Fibroblast of villous mesenchyme (primary cell): ENCODE data around the gene SFPQ. TPM values are rescaled to one million over a fixed set of nuclear protein-coding genes. Genes with fewer than 3 reads are reported as not detected.
"Not testable (repeated sequence)": the region's sequence is repeated elsewhere in the genome, so short reads cannot be mapped to it uniquely, and the experiment has no call there.

Source experiments
- DNase-seq: peaks from one replicate; pipeline ENCODE4 v3.0.0-alpha.2; 2010; ENCODE audit warnings: low read depth
- H3K4me3 ChIP-seq: 2 replicates; pipeline ENCODE4 v1.5.1; 2011; ENCODE audit warnings: low read depth, mild to moderate bottlenecking, low read length
- CTCF ChIP-seq: IDR thresholded peaks from 2 replicates; pipeline ENCODE4 v1.5.1; 2012; ENCODE audit warnings: low read depth, mild to moderate bottlenecking, low read length; ENCODE audit not compliant: insufficient read depth
- total RNA-seq: library from RNA; depleted of rRNA; stranded (reverse); fragments of >200 nt; gene quantifications from 2 replicates; pipeline ENCODE4 v1.2.3, GENCODE V29; 2012

The SFPQ gene
- total RNA-seq = 235 and 244 TPM in 2 replicates

GRCh38 chr1:35192853-35193664 lies at the start of gene SFPQ:
SFPQ (minus strand) TSS chr1:35193145; CDS start chr1:35193049, 96 bp downstream.
- DNase-seq = peak; percentile 100
- TF ChIP-seq CTCF = no peak
- peak within 1 kb of the TSS; percentile 95 for H3K4me3 ChIP-seq

GRCh38 chr1:35236772-35237171 lies 43.8 kb upstream of the SFPQ start:
- DNase-seq, H3K4me3 ChIP-seq: not testable (repeated sequence)

- no peak for TF ChIP-seq CTCF
- no peak for DNase-seq
- no peak overlapping the region for H3K4me3 ChIP-seq
Observed at GRCh38 chr1:35231287-35231686, 38.3 kb upstream of the SFPQ start.

GRCh38 chr1:35229587-35230360 lies 36.8 kb upstream of the SFPQ start:
- no peak overlapping the region for H3K4me3 ChIP-seq
- TF ChIP-seq CTCF = no peak
- DNase-seq = no peak

GRCh38 chr1:35226546-35226945 lies 33.6 kb upstream of the SFPQ start:
- no peak overlapping the region for H3K4me3 ChIP-seq
- DNase-seq = no peak
- no peak for TF ChIP-seq CTCF

GRCh38 chr1:35223084-35223630 lies 30.2 kb upstream of the SFPQ start:
- H3K4me3 ChIP-seq = no peak overlapping the region
- DNase-seq = no peak
- TF ChIP-seq CTCF = no peak
